NCI-H1930 (cell line): ENCODE data around the gene AMER2.
A peak's percentile ranks its signal among the peaks of the same experiment; 100 is the strongest.

Experiments
- DNase-seq, 2 experiments: peaks; one replicate each; lab custom pipeline; 2025; lab: John Stamatoyannopoulos, UW

AMER2 gene

GRCh38 chr13:25171517-25172302, at the start of gene AMER2:
Gene AMER2 (minus strand): TSS chr13:25172288. CDS start chr13:25171619, 669 bp downstream.
- peak; percentile 16 to 38 for DNase-seq

GRCh38 chr13:25218019-25218418, 45.9 kb upstream of the AMER2 start:
- no peak for DNase-seq

GRCh38 chr13:25217023-25217885, 45.2 kb upstream of the AMER2 start:
- DNase-seq = no peak

- DNase-seq = no peak
Measured at GRCh38 chr13:25215253-25215575, 43.1 kb upstream of the AMER2 start.

- DNase-seq = no peak
Measured at GRCh38 chr13:25214491-25215252, 42.6 kb upstream of the AMER2 start.

- DNase-seq = no peak
Measured at GRCh38 chr13:25213715-25214114, 41.6 kb upstream of the AMER2 start.

GRCh38 chr13:25210842-25211569, 38.9 kb upstream of the AMER2 start:
- no peak for DNase-seq

- DNase-seq = no peak
Measured at GRCh38 chr13:25207291-25207810, 35.3 kb upstream of the AMER2 start.

GRCh38 chr13:25204863-25205262, 32.8 kb upstream of the AMER2 start:
- no peak for DNase-seq

- no peak for DNase-seq
Measured at GRCh38 chr13:25203127-25203740, 31.1 kb upstream of the AMER2 start.

- DNase-seq = no peak
Measured at GRCh38 chr13:25200783-25201182, 28.7 kb upstream of the AMER2 start.

GRCh38 chr13:25198647-25199046, 26.6 kb upstream of the AMER2 start:
- no peak for DNase-seq

GRCh38 chr13:25196971-25197370, 24.9 kb upstream of the AMER2 start:
- DNase-seq = no peak

GRCh38 chr13:25192936-25193335, 20.8 kb upstream of the AMER2 start:
- DNase-seq = no peak

- no peak for DNase-seq
Measured at GRCh38 chr13:25192489-25192888, 20.4 kb upstream of the AMER2 start.

GRCh38 chr13:25192052-25192451, 20.0 kb upstream of the AMER2 start:
- no peak for DNase-seq

- DNase-seq = no peak
Measured at GRCh38 chr13:25190771-25191170, 18.7 kb upstream of the AMER2 start.

GRCh38 chr13:25190256-25190655, 18.2 kb upstream of the AMER2 start:
- no peak for DNase-seq

GRCh38 chr13:25187596-25187995, 15.5 kb upstream of the AMER2 start:
- no peak for DNase-seq

- no peak for DNase-seq
Measured at GRCh38 chr13:25186187-25186586, 14.1 kb upstream of the AMER2 start.

- DNase-seq = no peak
Measured at GRCh38 chr13:25181597-25181996, 9.5 kb upstream of the AMER2 start.
